Femur (tissue), 1 donor: Measurements from ENCODE around the gene ZBTB22.
"Not testable (repeated sequence)": the region's sequence is repeated elsewhere in the genome, so short reads cannot be mapped to it uniquely, and the experiment has no call there.

Source experiments
- DNase-seq: peaks from one replicate; pipeline ENCODE4 v3.0.0-alpha.2; 2017

The ZBTB22 gene

DNA sequence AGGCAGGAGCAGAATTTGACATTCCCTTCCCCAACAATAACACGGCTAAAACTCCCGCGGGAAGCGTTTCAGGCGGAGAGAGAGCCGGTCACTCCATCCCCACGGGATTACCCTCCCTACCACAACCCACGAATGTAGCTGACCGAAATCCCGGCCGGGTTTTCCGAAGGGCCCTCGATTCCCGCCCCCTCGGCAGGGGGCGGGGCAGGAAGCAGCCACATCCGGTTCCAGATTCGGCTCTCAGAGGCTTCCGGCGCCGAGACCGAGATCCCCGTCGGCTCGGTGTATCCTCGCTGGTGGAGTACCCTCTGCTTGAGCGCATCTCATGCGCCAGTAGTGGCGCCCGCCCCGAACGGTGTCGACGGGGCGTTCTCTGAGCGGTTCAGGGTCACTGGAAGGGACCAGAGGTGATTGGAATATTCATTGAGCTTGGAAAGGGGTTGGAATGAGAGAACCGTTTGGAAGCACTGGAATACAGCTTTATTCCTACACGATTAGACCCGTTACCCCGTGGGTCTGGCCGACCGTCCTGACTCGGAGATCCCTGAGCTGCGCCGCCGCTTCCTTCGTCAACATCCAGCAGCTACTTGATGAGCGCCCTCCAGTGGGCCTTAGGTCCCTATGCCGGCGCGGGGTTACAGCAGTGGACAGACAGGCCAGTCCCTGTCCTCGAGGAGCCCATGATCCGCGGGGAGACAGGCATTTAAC is 18.2 kb downstream of the ZBTB22 start:
- peak; percentile 95 for DNase-seq

DNA sequence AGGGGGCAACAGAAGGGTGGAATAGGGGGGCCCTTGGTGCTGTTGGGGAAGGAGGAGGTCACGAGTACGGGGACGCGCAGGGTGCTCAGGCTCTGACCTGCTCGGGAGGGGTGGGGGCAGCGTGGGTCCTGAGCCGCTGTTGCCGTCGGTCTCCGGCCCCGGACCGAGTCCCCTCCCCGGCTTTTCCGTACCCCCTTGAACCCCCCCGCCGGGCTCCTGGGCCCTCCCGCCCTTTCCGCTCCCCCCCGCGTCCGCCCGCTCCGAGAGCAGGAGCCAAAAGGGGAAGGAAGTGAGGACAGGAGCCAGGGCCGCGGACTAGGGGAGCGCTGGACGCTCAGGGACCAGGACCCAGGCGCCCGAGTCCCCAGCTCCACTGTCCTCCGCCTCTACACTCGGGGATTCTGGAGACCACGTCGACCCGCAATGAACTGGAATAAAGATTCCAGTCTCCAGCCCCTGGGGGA is 18.7 kb downstream of the ZBTB22 start, which contains the start of gene RGL2:
RGL2 (minus strand) TSS at position 170 of the 464 bp plus-strand sequence. CDS start 332 bp downstream, outside the sequence.
- peak; percentile 91 for DNase-seq

DNA sequence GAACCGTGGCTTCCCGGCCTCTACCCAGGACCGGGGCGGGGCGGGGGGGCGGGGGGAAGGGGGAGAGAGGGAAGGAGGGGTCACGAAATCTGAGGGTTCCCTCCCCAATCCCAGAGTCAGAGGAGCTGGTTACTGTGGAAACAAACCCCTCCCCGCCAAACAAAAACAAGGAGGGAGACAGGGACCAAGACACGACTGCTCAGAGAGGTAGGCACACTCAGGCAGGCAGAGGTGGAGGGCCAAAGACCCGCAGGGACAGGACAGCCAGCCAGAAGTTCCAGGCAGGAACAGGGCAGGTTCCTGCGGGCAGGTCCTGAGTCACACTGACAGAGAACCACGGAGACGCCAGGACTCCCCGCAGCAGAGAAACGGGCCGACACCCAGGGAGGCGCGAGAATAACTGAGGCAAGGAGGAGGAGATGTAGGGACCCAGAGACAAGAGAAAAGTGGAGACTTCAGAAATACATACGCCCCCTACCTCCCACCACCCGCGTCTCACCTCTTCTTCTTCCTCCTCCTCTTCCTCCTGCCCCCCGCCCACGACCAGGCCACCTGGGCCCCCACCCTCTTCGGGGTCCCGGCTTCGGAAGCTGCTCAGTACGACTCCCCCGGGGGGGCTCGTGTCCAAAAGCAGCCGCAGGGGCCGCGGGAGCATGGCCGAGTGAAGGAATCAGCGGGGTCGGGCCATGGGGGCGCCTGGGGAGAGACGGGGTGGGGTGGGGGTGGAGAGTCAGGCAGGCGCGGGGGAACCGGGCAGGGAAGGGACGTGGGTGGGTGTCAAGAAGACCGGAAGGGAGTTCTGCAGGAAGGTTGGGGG is 19.4 kb downstream of the ZBTB22 start:
- peak; percentile 91 for DNase-seq

DNA sequence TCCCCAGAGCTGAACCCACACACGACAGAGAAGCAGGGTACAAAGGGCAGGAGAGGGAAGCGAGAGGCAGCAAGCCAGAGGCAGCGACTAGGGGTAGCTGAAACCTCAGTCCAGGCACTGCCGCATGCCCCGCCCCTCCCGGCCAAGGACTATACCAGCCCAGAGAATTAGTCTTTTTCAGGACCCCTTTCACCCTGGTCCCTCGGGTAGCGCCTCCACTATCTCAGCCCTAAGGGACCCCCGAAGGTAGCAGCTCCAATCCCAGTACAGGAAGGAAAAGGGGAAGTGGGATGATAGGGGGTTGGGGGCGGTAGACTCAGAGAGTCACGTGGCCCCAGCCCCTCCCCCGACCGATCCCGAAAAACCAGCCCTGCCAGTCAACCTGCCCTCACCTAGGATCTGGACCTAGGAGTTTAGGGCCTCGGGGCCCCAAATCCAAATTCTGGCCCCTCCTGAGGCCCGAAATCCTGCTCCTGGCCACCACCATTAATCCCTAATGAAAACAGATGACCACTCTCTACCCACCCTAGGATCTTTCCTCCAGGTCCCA is 20.1 kb downstream of the ZBTB22 start:
- peak; percentile 49 for DNase-seq

DNA sequence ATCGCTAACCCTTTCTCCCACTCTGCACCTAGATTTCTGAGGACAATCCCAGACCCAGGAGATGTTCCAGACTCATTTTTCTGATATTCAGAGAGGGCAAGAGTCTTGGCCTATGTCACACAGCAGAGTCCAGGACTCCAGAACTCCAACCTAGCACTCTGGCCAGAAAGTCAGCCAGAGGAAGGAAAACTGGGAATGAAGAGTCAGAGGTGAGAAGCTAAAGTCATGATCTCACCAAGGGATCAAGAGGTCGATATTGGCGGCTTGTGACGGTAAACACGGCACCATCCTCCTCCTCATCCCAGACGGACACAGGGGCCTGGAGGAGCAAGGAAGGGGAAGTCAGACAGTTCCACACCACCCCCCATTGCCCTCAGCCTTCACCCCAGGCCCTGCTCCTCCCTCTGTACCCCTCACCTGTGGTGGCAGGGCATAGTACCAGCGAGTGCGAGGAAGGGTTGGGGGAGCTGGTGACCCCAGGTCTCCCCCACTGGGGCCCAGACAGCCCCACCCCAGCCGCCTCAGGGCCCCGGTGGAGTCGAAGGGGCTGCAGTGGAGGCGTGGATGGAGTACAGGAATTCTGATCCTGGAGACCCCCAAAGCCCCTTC is 20.6 kb downstream of the ZBTB22 start:
- no peak for DNase-seq

DNA sequence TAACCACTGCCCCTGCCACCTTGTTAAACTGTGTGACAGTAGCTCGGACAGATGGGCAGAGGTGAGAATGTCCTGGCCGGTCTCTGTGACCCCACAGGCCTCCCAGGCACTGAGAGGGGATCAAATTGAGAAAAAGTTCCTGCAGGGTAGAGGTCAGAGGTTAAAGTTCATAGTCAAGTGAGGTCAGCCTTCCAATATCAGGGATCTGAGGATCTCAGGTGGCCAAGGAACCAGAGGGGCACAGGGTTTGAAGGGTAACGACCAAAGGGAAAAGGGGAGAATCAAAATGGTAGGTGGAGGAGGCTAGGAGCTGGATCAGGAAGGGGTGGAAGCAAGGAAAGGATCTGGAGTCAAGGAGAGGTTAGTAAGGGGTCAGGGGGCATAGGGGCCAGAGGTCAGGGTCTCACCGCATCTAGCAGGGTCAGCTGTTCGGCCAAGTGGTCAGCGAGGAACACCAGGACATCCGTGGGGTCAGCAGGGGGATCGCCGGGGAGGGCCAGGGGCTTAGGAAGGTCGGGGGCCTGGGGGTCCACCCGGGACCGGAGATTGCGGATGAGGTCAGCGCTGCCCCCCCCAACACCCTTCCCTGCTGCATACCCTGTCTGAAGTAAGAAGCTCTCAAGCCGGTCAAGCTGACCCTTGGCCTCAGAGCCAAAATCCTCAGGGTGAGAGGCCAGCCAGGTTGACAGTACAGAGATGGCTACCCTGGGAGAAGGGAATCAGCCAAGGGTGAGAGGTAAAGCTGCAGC is 21.7 kb downstream of the ZBTB22 start:
- no peak for DNase-seq

DNA sequence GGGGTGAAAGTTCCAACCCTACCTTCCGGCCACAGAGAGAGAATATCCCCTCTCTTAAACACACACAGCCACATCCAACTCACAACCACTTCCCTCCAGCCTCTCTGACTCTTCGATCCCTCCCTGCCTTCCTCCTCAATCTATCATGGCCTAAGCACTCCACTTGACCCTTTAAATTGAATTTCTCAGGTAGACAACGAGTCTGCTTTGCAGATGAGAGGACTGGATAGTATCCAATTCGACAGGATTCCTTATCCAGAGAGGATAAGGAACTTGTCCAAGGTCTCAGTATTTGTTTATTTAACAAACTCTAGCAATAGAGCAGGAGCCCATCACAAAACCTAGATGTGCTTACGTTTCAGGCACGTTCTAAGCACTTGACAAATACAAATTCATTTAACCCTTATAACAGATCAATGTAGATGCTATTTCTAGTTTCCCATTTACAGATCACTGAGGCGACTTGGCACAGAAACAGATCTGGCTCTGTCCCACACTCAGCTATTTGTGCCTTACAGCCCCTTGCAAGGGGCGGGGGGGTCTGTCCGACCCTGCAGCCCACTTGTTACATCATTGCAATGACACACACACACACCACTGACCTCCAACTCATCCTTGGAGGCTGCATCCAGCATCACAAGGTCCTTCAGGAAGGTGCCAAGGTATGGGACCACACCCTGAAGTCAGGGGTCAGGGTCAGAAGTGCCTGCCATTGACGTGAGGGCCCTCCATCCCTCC is 23.3 kb downstream of the ZBTB22 start:
- DNase-seq, result no peak

DNA sequence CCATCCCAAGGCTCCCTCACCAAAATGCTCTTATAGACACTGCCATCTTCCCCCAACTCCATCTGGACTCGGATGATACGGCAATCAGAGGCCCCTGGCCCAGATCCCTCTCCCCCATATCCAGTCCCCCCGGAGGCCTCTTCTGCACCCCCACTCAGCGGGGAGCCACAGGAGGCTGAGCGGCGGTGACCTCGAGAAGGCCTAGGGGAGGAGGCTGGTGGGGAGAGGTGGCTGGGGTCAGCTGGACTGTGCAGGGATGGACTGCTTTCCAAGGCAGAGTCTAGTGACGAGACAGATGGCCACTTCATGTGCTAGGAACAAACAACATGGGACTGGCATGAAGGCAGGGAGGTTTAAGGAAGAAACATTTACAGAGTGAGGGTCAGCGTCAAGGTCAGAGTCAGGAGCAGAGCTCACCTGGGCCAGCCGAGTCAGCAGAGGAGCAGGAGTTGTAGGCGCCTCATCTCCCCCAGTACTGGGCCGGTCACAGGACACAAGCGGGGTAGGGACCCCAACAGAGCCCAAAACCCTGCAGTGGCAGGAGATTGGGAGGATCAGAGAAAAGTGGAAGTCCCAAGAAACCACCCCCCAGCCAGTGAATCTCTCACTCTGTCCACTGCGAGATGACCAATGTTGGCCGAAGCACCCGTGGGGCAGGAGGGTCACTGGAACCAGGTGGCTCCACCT is 24.4 kb downstream of the ZBTB22 start:
- DNase-seq, result no peak

DNA sequence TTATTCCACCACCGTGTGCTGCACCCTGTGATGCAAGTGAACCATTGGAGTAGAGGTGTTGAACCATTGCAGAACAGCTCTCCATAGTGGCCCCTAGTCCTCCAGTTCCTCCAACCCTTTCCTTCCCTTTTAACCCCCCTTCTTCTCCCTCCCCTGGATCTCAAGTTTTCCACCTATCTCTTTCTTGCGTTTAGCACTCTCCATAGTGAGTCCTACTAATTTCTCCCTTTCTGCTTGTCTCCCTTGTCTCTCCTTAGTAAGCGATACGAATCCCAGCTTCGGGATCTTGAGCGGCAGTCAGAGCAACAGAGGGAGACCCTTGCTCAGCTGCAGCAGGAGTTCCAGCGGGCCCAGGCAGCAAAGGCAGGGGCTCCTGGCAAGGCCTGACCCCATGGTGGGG is 27.1 kb downstream of the ZBTB22 start:
- no peak for DNase-seq

DNA sequence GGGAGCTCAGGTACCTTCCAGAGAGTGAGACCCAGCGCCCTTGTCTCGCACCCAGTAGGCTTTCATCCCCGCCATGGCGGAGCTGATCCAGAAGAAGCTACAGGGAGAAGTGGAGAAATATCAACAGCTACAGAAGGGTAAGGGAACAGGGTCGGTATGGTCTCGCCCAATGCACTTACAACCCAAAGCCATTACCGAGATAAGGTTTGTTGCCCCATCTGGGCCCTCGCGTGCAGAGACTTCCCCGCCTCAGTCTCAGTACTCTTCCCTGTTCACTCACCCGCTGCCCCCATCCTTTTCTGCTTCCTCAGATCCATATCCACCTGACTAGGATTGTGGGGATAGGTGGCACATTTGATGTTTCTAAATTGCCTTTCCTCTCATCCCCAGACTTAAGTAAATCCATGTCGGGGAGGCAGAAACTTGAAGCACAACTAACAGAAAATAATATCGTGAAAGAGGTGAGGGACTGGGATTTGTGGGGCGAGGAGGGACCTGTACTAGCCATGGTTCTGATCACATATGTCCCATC is 27.7 kb downstream of the ZBTB22 start:
- DNase-seq, result no peak

DNA sequence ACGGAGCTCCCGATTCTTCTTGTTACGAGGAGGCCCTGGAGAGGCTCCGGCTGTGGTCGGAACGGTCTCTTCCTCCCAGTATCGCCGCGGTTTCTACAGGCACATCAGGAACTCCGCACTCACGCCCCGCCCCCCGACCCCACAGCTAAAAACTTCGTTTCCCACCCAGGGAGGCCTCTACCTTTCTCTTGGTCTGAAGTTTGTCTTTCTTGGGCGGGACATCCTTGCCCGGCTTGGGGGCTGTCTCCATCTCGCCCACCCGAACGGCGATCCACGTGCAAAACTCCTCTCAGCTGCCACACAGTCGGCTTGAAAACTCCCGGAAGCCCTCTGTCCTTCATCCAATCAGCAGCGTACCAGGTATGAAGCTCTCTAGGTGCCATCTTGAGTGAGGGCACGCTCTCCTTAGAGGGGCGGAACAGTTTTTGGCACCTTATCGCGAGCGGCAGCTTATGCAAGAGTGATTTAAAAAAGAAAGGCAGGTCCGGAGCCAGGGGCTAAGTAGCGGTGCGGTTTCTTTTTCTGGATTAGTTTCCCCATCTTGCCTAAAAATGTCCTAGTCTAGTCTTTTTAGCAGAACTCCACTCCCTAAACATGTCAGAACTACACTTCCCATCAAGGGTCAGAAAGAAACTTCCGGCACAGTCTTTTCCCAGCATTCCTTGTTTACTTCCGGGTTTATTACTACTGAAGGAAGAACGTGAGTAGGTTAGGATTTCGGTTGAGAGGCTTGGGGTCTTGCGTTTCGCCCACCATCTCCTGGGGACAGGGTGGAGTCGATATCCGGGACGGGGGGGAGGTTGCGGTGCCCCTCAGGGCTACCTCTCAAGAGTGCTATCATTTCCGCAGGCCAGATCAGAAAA is 28.4 kb downstream of the ZBTB22 start, which contains the start of the genes PFDN6 and WDR46:
PFDN6 (plus strand) TSS at position 681 of the 863 bp plus-strand sequence. CDS start 256 bp downstream, outside the sequence.
WDR46 (minus strand) TSS at position 319 of the 863 bp plus-strand sequence; CDS start at position 250, 69 bp downstream.
- peak; percentile 91 for DNase-seq

DNA sequence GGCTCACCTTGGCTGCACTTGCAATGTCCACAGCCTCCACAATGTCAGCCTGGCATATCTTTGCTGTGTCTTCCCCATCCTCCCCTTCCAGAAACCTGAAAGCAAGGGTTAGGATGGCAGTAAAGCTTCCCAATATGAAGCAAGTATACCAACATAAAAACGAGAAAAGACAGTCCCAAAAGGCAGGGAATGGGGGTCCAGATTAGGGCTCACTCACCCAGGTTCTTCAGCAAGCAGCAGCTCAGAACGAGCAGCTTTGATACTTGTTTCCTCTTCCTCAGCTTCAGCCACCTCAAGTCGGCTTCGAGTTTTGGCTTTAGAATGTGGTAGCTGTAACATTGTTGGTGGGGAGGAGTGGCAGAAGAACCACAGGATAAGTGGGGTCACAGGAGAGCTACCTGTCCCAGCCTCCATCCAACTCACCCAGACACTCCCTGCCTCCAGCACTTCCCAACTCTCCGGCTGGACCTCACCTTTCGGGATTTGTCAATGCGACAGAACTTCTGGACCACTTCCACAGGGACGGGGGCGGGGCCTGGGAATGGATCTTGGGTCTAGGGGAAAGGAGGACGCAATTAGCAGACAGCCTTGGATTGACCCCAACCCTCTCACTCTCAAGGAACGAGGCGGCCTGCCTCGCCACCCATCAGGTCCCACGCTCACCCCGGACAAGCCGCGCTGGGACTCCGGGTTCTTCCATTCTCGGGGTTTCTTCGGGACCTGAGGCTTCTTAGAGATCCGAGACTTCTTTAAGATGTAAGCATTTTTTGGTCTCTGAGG is 29.2 kb downstream of the ZBTB22 start:
- no peak for DNase-seq

DNA sequence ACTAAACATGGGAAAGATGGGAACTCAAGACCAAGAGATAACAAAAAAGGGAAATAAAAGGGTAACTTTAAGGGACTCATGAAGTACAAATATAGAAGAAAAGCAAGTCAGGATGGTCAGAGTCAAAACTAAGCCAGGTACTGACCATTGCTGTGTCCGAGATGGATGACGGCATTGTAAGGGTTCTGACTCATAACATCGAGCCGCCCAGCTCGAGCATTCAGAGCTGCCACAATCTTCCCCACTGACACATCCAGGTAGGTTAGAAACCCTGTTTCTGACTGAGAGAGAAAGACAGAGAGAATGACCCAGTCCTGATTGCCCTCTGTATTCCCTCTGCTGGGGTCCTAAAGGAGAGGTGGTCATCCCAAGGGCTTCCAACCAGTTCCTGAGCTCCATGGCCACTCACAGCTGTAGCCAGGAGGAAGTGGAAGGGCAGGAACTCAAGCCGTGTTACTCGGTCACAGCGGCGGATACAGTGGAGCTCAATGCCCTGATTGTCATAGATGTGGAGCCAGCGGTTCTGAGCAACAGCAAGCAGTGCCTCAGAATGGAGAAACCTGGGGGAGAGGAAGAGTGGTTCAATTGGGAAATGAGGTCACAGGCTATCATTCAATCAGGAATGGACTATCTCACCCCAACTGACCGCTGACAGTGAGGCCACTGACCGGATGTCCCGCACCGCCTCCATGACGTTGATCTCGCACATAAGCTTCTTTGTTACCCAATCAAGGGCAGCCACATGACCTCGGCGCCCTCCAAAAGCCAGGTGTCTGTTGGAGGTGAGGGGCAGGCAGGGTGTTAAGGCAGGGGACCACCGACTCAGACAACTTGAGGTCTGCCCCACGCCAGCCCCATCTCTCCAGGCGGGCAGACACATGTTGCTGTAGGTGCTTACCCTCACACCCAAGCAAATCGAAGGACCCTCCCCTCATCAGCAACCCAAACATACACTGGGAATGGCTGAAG is 30.3 kb downstream of the ZBTB22 start:
- no peak for DNase-seq

DNA sequence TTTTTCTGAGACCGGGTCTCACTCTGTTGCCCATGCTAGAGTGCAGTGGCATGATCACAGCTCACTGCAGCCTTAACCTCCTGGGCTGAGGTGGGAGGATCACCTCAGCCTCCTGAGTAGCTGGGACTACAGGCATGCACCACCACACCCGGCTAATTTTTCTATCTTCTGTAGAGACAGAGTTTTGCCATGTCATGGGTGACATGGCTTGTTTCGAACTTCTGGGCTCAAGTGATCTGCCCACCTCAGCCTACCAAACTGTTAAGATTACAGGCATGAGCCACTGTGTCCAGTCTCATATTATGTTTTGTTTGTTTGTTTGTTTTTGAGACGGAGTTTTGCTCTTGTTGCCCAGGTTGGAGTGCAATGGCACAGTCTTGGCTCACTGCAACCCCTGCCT is 32.3 kb downstream of the ZBTB22 start:
- not testable (repeated sequence) for DNase-seq

DNA sequence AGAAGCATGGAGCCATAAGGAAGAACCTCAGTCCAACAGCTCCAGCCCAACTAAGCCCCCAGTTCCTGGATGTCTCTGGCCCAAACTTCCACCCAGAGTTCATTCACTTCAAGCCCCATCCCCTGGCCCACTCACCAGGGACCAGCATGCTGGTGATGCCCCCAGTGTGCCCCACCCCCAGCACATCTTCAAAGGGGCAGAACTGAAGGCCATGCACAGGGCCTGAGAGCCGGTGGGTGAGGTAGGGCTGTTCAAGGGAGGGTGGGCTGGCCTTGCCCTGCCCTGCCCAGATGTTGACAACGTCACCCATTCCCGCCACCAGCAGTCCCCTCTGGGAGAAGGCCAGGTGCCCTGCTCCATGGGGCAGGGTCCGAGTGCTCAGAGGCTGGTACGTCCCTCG is 37.0 kb downstream of the ZBTB22 start:
- no peak for DNase-seq

DNA sequence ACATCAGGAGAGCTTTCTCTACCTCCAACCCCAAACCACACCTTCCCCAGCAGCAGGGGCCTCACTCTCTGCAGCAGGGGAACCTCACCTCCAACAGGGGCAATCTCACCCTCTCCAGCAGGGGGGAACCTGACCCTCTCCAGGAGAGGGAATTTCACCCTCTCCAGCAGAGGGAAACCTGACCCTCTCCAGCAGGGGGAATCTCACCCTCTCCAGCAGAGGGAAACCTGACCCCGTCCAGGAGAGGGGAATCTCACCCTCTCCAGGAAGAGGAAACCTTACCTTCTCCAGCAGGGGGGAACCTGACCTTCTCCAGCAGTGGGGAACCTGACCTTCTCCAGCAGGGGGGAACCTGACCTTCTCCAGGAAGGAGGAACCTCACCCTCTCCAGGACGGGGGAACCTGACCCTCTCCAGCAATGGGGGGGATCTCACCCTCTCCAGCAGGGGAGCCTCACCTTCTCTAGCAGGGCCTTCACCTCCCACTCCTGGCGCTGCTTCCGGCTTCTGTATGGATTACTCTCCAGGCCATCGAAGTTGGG is 37.5 kb downstream of the ZBTB22 start:
- no peak for DNase-seq

DNA sequence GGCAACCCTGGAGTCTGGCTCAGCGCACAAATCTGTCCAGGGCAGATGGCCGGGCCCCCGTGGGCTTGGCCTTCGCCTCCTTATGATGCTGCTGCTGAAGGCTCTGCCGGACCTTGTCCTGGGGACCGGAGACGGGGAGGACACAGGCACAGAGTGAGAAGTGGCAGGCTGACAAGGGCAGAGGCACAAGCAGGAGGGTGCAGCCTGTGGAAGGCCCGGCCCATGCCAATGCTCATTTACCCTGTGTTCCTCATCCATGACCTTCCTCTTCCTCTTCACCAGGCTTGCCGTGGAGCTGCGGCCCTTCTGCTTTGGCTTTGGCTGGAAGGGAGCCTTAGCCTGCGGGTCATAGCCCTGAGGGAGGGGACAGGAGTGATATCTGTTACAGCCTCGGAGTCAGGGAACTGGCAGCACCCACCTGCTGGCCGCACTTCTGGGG is 38.3 kb downstream of the ZBTB22 start:
- DNase-seq, result no peak
